Esophagus muscularis mucosa (tissue), 4 donors: ENCODE measurements around the gene TBC1D2. TPM values are rescaled to one million over a fixed set of nuclear protein-coding genes. Genes with fewer than 3 reads are reported as not detected.
A peak's percentile ranks its signal among the peaks of the same experiment; 100 is the strongest.

Source experiments
- DNase-seq: peaks from one replicate; pipeline ENCODE4 v3.0.0-alpha.2; 2017; ENCODE audit errors: extremely low spot score
- H3K27ac ChIP-seq, 4 donors: fragments of 200-600 bp; sonication (generic); replicated peaks in 1 of 4; 1 replicate in 3 of 4; 2 replicates in 1 of 4; pipeline ENCODE4 v1.5.1; 2016 to 2019; ENCODE audit warnings: mild to moderate bottlenecking in 1 of 4
- H3K27me3 ChIP-seq, 4 donors: fragments of 200-600 bp; sonication (generic); one replicate each; pipeline versions ENCODE4 v1.5.1 to v1.6.0; 2016 to 2019
- H3K36me3 ChIP-seq, 4 donors: fragments of 200-600 bp; sonication (generic); one replicate each; pipeline ENCODE4 v1.5.1; 2016 to 2019
- H3K4me1 ChIP-seq, 4 donors: fragments of 200-600 bp; sonication (generic); one replicate each; pipeline ENCODE4 v1.5.1; 2016 to 2019
- H3K4me3 ChIP-seq, 4 donors: fragments of 200-600 bp; sonication (generic); 1 replicate in 2 of 4; 2 replicates in 2 of 4; pipeline ENCODE4 v1.5.1; 2016 to 2019; ENCODE audit warnings: mild to moderate bottlenecking in 4 of 4, moderate library complexity in 1 of 4
- H3K9me3 ChIP-seq, 4 donors: fragments of 200-600 bp; sonication (generic); 1 replicate in 3 of 4; 2 replicates in 1 of 4; pipeline ENCODE4 v1.5.1; 2016 to 2019
- CTCF ChIP-seq, 3 experiments: fragments of 200-600 bp in 2 of 3; fragments of 450-650 bp in 1 of 3; sonication (generic) in 2 of 3; IDR thresholded peaks; one replicate each; pipeline ENCODE4 v1.5.1; 2017 to 2019; ENCODE audit warnings: antibody characterized with exemption in 3 of 3, mild to moderate bottlenecking in 2 of 3, moderate library complexity in 1 of 3
- EP300 ChIP-seq: sonication (generic); formaldehyde crosslinking; IDR thresholded peaks from one replicate; pipeline ENCODE4 v1.6.1; 2017; ENCODE audit warnings: antibody characterized with exemption
- POLR2A ChIP-seq: fragments of 450-650 bp; IDR thresholded peaks from one replicate; pipeline ENCODE4 v1.6.1; 2017; ENCODE audit warnings: antibody characterized with exemption, moderate library complexity, mild to moderate bottlenecking, low read depth
- POLR2AphosphoS5 ChIP-seq, 2 donors: sonication (generic); formaldehyde crosslinking; IDR thresholded peaks; one replicate each; pipeline ENCODE4 v1.6.1; 2017; ENCODE audit warnings: antibody characterized with exemption in 2 of 2
- WGBS: methylation state at CpG from one replicate; pipeline ENCODE4 v1.1.5; 2018; 5-methylcytosine and 5-hydroxymethylcytosine counted together
- intact Hi-C: fragments of 100-400 bp; cut with DNase I; formaldehyde crosslinking; loops from one replicate; pipeline ENCODE4 v1.15.1; 2023
- total RNA-seq, 4 donors: library from RNA; depleted of rRNA; stranded (reverse); fragments of >200 nt; gene quantifications; one replicate each; pipeline versions ENCODE4 v1.1.0 to v1.2.1, GENCODE V29; 2016

The TBC1D2 gene
- total RNA-seq, 4 donors from 2014 or later: 5.0 to 12.4 (median 7.3) TPM

GRCh38 chr9:98195671-98196070 lies 59.8 kb downstream of the TBC1D2 start:
- intact Hi-C loops: no loop called here

GRCh38 chr9:98193336-98193944 lies 62.0 kb downstream of the TBC1D2 start:
- TF ChIP-seq POLR2AphosphoS5 (IDR thresholded peaks at IDR 0.05) (no peak), EP300 (no peak), POLR2A (no peak), CTCF (IDR thresholded peaks at IDR 0.05) (no peak)
- peak overlapping the region; percentile 65 to 80 (median 72) for H3K27ac ChIP-seq
- DNase-seq: no peak
- intact Hi-C loops: no loop called here
- H3K4me1 ChIP-seq: peaks cover 10 to 22% (median 16%) of the 10 kb centered on the region in 4 donors
- H3K9me3 ChIP-seq: no peaks in the 10 kb centered on the region
- peaks cover 0 to 8% (median 0%) of the 10 kb centered on the region in 4 donors for H3K27me3 ChIP-seq
- H3K4me3 ChIP-seq: peak overlapping the region; percentile 71 to 78 (median 74)
- WGBS: 66% methylated on average over 8 of the region's 8 CpGs
- peaks cover 0 to 9% (median 4%) of the 10 kb centered on the region in 4 donors for H3K36me3 ChIP-seq

More at GRCh38 chr9:98195671-98196070, 59.8 kb downstream of the TBC1D2 start:
- TF ChIP-seq POLR2A: no peak
- TF ChIP-seq CTCF (IDR thresholded peaks at IDR 0.05): no peak
- TF ChIP-seq EP300: no peak
- TF ChIP-seq POLR2AphosphoS5 (IDR thresholded peaks at IDR 0.05): no peak
- Histone ChIP-seq H3K36me3 (peaks cover 0 to 23% (median 16%) of the 10 kb centered on the region in 4 donors), H3K9me3 (no peaks in the 10 kb centered on the region), H3K4me3 (no peak overlapping the region), H3K4me1 (peaks cover 10 to 22% (median 16%) of the 10 kb centered on the region in 4 donors), H3K27me3 (peaks cover 0 to 8% (median 0%) of the 10 kb centered on the region in 4 donors), H3K27ac (no peak overlapping the region)
- WGBS: 85% methylated on average over 4 of the region's 4 CpGs
- no peak for DNase-seq

- DNase-seq: no peak
- peak; percentile 10 to 24 (median 11) for TF ChIP-seq CTCF (IDR thresholded peaks at IDR 0.05)
- peak; percentile 36 to 65 for TF ChIP-seq POLR2AphosphoS5 (IDR thresholded peaks at IDR 0.05)
- TF ChIP-seq POLR2A: no peak
- TF ChIP-seq EP300: no peak
- H3K36me3 ChIP-seq: peaks cover 0 to 2% (median 0%) of the 10 kb centered on the region in 4 donors
- H3K27me3 ChIP-seq: peaks cover 0 to 8% (median 0%) of the 10 kb centered on the region in 4 donors
- WGBS: 2% methylated on average over 38 of the region's 95 CpGs
- H3K27ac ChIP-seq: peak within 1 kb of the TSS; percentile 65 to 80 (median 72)
- no peaks in the 10 kb centered on the region for H3K9me3 ChIP-seq
- H3K4me1 ChIP-seq: peaks cover 10 to 22% (median 16%) of the 10 kb centered on the region in 4 donors
- intact Hi-C loops: no loop called here
- H3K4me3 ChIP-seq: peak within 1 kb of the TSS; percentile 71 to 78 (median 74)
Observed at GRCh38 chr9:98192503-98193335, 62.7 kb downstream of the TBC1D2 start, which contains the start of gene CORO2A. Gene CORO2A (minus strand): TSS chr9:98192637. CDS start chr9:98157660, 34,977 bp downstream.

- H3K27me3 ChIP-seq: peaks cover 0 to 8% (median 0%) of the 10 kb centered on the region in 4 donors
- TF ChIP-seq CTCF (IDR thresholded peaks at IDR 0.05): no peak
- no peak for TF ChIP-seq POLR2A
- TF ChIP-seq POLR2AphosphoS5 (IDR thresholded peaks at IDR 0.05): no peak
- TF ChIP-seq EP300: no peak
- no peaks in the 10 kb centered on the region for H3K9me3 ChIP-seq
- H3K27ac ChIP-seq: peak overlapping the region in 1 of 4 donors; percentile 65
- WGBS: 20% methylated on average over 23 of the region's 47 CpGs
- peaks cover 10 to 22% (median 16%) of the 10 kb centered on the region in 4 donors for H3K4me1 ChIP-seq
- peak overlapping the region; percentile 71 to 78 (median 74) for H3K4me3 ChIP-seq
- intact Hi-C loops: no loop called here
- DNase-seq: no peak
- no peaks in the 10 kb centered on the region for H3K36me3 ChIP-seq
Observed at GRCh38 chr9:98191671-98192502, 63.6 kb downstream of the TBC1D2 start.
